Activated CD8-positive, alpha-beta T cell treated with anti-CD3 and anti-CD28 coated beads for 36 hours (primary cell): ENCODE data around the gene SBF2. TPM values are rescaled to one million over a fixed set of nuclear protein-coding genes. Genes with fewer than 3 reads are reported as not detected.
"Not testable (repeated sequence)": the region's sequence is repeated elsewhere in the genome, so short reads cannot be mapped to it uniquely, and the experiment has no call there.

Experiments used
- ATAC-seq: fragments of 200-7000 bp; cut with Tn5 transposase; one replicate; pipeline ENCODE4 v1.10.0; 2021; ENCODE audit warnings: mild to moderate bottlenecking, moderate library complexity
- CTCF ChIA-PET: fragments of 350-600 bp; sonication (Branson Sonifier 250); formaldehyde crosslinking; loops from one replicate; lab custom pipeline; 2021; ENCODE audit warnings: antibody characterized with exemption; lab: Charles Lee
- POLR2A ChIA-PET: fragments of 350-600 bp; sonication (Branson Sonifier 250); formaldehyde crosslinking; loops from one replicate; lab custom pipeline; 2021; ENCODE audit warnings: antibody characterized with exemption; lab: Charles Lee
- DNase-seq: peaks from one replicate; pipeline ENCODE4 v3.0.0-alpha.2; 2020
- H3K27ac Mint-ChIP-seq: one replicate; pipeline ENCODE4 v1.8.0; 2021; ENCODE audit warnings: mild to moderate bottlenecking, mixed read lengths
- H3K27me3 Mint-ChIP-seq: one replicate; pipeline ENCODE4 v1.8.0; 2021; ENCODE audit warnings: mixed read lengths
- H3K36me3 Mint-ChIP-seq: one replicate; pipeline ENCODE4 v1.8.0; 2021; ENCODE audit warnings: low read depth, mixed read lengths
- H3K4me1 Mint-ChIP-seq: one replicate; pipeline ENCODE4 v1.8.0; 2021; ENCODE audit warnings: low read depth, mixed read lengths
- H3K4me3 Mint-ChIP-seq: one replicate; pipeline ENCODE4 v1.8.0; 2021; ENCODE audit warnings: mild to moderate bottlenecking, moderate library complexity, mixed read lengths
- H3K9me3 Mint-ChIP-seq: one replicate; pipeline ENCODE4 v1.8.0; 2021; ENCODE audit warnings: mixed read lengths
- CTCF ChIP-seq: fragments of 200-600 bp; IDR thresholded peaks from one replicate; pipeline ENCODE4 v1.8.0; 2022; ENCODE audit warnings: antibody characterized with exemption, mild to moderate bottlenecking
- intact Hi-C: fragments of 100-400 bp; cut with micrococcal nuclease; formaldehyde crosslinking; loops from one replicate; pipeline ENCODE4 v1.10.0; 2022
- total RNA-seq, 2 experiments: library from RNA; stranded (reverse); gene quantifications; one replicate each; pipeline ENCODE4 v1.2.3, GENCODE V29; 2021

Gene SBF2
- total RNA-seq, 2 experiments from 2014 or later = 10.0 to 11.0 TPM

GRCh38 chr11:10130875-10131274 lies 163.1 kb downstream of the SBF2 start:
- DNase-seq (no peak), ATAC-seq (no peak)
- TF ChIP-seq CTCF = no peak
- POLR2A ChIA-PET = no interaction called here
- peaks cover 6% of the 10 kb centered on the region for H3K9me3 Mint-ChIP-seq
- intact Hi-C loops = no loop called here
- CTCF ChIA-PET = no interaction called here
- H3K36me3 Mint-ChIP-seq = peaks cover 4% of the 10 kb centered on the region
- H3K4me3 Mint-ChIP-seq = no peak overlapping the region
- no peak overlapping the region for H3K27ac Mint-ChIP-seq
- no peaks in the 10 kb centered on the region for H3K27me3 Mint-ChIP-seq
- no peaks in the 10 kb centered on the region for H3K4me1 Mint-ChIP-seq

- POLR2A ChIA-PET, H3K36me3 Mint-ChIP-seq, intact Hi-C loops, H3K9me3 Mint-ChIP-seq, DNase-seq, H3K4me1 Mint-ChIP-seq, H3K27ac Mint-ChIP-seq, H3K27me3 Mint-ChIP-seq, ATAC-seq, H3K4me3 Mint-ChIP-seq, CTCF ChIA-PET: not testable (repeated sequence)
Observed at GRCh38 chr11:10129184-10129583, 164.8 kb downstream of the SBF2 start.

- Mint-ChIP-seq H3K36me3 (no peaks in the 10 kb centered on the region), H3K4me3 (no peak overlapping the region), H3K27ac (no peak overlapping the region), H3K9me3 (no peaks in the 10 kb centered on the region), H3K27me3 (no peaks in the 10 kb centered on the region), H3K4me1 (no peaks in the 10 kb centered on the region)
- ChIA-PET POLR2A (no interaction called here), CTCF (no interaction called here)
- ATAC-seq (no peak), DNase-seq (no peak)
- intact Hi-C loops = no loop called here
- TF ChIP-seq CTCF = no peak
Observed at GRCh38 chr11:10125522-10126133, 168.4 kb downstream of the SBF2 start.

GRCh38 chr11:10122326-10123197 lies 171.5 kb downstream of the SBF2 start:
- ChIA-PET CTCF (interaction anchor here (1.0 kb wide), 1 partner anchor 186 kb away, joined by 3 read pairs; no protein-coding TSS in a partner anchor), POLR2A (no interaction called here)
- H3K36me3 Mint-ChIP-seq = no peaks in the 10 kb centered on the region
- no peak overlapping the region for H3K27ac Mint-ChIP-seq
- H3K4me1 Mint-ChIP-seq = no peaks in the 10 kb centered on the region
- no peak overlapping the region for H3K4me3 Mint-ChIP-seq
- ATAC-seq (peak; percentile 37), DNase-seq (no peak)
- H3K9me3 Mint-ChIP-seq = no peaks in the 10 kb centered on the region
- intact Hi-C loops = no loop called here
- no peaks in the 10 kb centered on the region for H3K27me3 Mint-ChIP-seq
- TF ChIP-seq CTCF = no peak

DNA sequence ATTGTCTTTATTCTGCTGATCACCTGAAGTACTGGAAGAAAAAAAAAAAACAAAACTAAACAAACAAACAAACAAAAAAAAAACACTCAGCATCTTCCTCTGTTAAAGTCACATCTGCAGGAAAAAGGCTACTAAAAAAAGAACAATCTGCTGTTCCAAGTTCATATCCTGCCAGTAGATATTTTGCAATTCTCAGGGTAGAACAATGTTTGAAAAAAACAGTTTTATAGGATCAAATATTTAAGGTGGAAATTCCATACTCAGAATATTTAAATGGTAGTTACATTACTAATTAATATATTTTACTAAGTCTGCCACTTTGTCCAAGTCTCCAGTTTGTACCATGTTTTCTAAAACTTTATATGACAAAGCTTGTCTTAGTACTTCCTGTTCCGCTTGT lies 175.2 kb downstream of the SBF2 start:
- peaks cover 5% of the 10 kb centered on the region for H3K9me3 Mint-ChIP-seq
- no peaks in the 10 kb centered on the region for H3K36me3 Mint-ChIP-seq
- ChIA-PET POLR2A (no interaction called here), CTCF (no interaction called here)
- intact Hi-C loops = no loop called here
- TF ChIP-seq CTCF = no peak
- ATAC-seq (no peak), DNase-seq (no peak)
- H3K27me3 Mint-ChIP-seq = no peaks in the 10 kb centered on the region
- H3K4me3 Mint-ChIP-seq = no peak overlapping the region
- H3K27ac Mint-ChIP-seq = no peak overlapping the region
- peaks cover 3% of the 10 kb centered on the region for H3K4me1 Mint-ChIP-seq
